OCI-LY7 (cell line): Measurements from ENCODE around the gene HVCN1.
A peak's percentile ranks its signal among the peaks of the same experiment; 100 is the strongest.

Experiments
- CTCF ChIP-seq: fragments of 200-600 bp; sonication (generic); conservative IDR thresholded peaks from 2 replicates; pipeline ENCODE4 v1.5.1; 2014; ENCODE audit warnings: mild to moderate bottlenecking, antibody characterized with exemption, low read length, moderate library complexity, mixed read lengths
- EZH2phosphoT487 ChIP-seq: fragments of 200-600 bp; sonication (generic); IDR thresholded peaks from 2 replicates; pipeline ENCODE4 v1.6.1; 2018; ENCODE audit warnings: low read depth, borderline replicate concordance, mild to moderate bottlenecking, mixed run types, antibody characterized with exemption, low read length, moderate library complexity, mixed read lengths

DNA sequence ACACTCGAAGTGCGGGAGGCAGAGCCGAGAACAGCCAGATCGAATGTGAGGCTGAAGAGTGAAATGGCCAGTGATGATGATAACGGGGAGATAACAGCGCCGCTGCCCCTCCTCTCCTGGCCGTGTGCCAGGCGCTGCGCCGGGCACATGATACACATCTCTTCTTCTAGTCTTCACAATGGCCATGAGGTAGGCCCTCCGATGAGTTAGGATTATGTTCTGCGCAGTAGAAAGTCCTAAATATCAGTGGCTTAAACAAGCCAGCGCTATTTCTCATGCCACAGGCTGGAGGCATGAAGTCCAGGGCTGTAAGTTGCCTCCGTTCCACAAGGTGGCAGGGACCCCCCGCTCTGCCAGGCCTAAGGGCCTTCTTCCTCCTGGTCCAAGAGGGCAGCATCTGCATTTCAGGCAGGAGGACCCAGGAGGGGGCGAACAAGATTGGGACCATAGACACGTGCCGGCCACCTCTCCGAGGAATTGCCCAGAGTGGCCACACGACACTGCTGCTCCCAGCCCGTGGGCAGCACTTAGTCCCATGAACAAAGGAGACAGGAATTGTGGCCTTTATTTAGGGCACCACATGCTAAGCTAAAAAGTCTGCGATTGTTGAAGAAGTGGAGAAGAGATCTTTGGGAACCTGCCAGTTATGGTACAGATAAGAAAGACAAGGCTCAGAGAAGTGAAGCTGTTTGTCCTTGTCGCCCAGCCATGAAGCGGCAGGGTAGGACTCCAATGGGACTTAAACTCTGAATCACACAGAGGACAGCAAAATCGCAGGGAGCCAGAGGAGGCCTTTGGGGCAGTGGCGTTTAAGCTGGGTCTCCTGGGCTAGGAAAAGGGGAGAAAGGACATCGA, 10.9 kb upstream of the HVCN1 start:
- TF ChIP-seq CTCF (peak; percentile 55), EZH2phosphoT487 (no peak)
